HepG2 (cell line): ENCODE measurements around the gene LEMD1. TPM values are rescaled to one million over a fixed set of nuclear protein-coding genes. Genes with fewer than 3 reads are reported as not detected.

Experiments
- AGO1 ChIP-seq: fragments of 200-400 bp; formaldehyde crosslinking; IDR thresholded peaks from 2 replicates; pipeline ENCODE4 v1.6.1; 2017; ENCODE audit warnings: mild to moderate bottlenecking, low read depth, low read length, moderate library complexity; ENCODE audit not compliant: poor library complexity, severe bottlenecking
- ARID3A ChIP-seq: IDR thresholded peaks from 2 replicates; pipeline ENCODE4 v1.6.1; 2012; ENCODE audit warnings: low read depth, low read length, improper control_type of control experiment
- BORCS8-MEF2B ChIP-seq: sonication (generic); formaldehyde crosslinking; IDR thresholded peaks from 2 replicates; pipeline ENCODE4 v1.8.0; 2022; ENCODE audit warnings: mild to moderate bottlenecking, missing genetic modification reagents
- FIP1L1 ChIP-seq: fragments of 200-400 bp; formaldehyde crosslinking; IDR thresholded peaks from 2 replicates; pipeline ENCODE4 v1.6.1; 2018; ENCODE audit warnings: low read depth, mild to moderate bottlenecking, low read length, moderate library complexity, borderline replicate concordance; ENCODE audit not compliant: insufficient read depth
- FOXC1 ChIP-seq: sonication (generic); formaldehyde crosslinking; IDR thresholded peaks from 2 replicates; pipeline ENCODE4 v1.8.0; 2022; ENCODE audit warnings: mild to moderate bottlenecking, missing genetic modification reagents, borderline replicate concordance
- GATAD2A ChIP-seq: IDR thresholded peaks from 2 replicates; pipeline ENCODE4 v1.6.1; 2016
- HDAC2 ChIP-seq: sonication (generic); formaldehyde crosslinking; IDR thresholded peaks from 2 replicates; pipeline ENCODE4 v1.4.0; 2020; ENCODE audit warnings: missing genetic modification reagents
- IKZF4 ChIP-seq: sonication (generic); formaldehyde crosslinking; IDR thresholded peaks from 2 replicates; pipeline ENCODE4 v1.5.1; 2020; ENCODE audit warnings: borderline replicate concordance, mild to moderate bottlenecking, low read depth, missing genetic modification reagents; ENCODE audit errors: not compliant biosample characterization
- IRF2 ChIP-seq: IDR thresholded peaks from 2 replicates; pipeline ENCODE4 v1.6.1; 2018; ENCODE audit warnings: missing genetic modification reagents, missing compliant biosample characterization
- MAFF ChIP-seq: IDR thresholded peaks from 2 replicates; pipeline ENCODE4 v1.6.1; 2011; ENCODE audit warnings: low read depth, low read length, improper control_type of control experiment
- POGK ChIP-seq: sonication (generic); formaldehyde crosslinking; conservative IDR thresholded peaks from 2 replicates; pipeline ENCODE4 v1.8.0; 2022; ENCODE audit warnings: mild to moderate bottlenecking, moderate library complexity, missing genetic modification reagents
- RARG ChIP-seq: sonication (generic); formaldehyde crosslinking; IDR thresholded peaks from 2 replicates; pipeline ENCODE4 v1.4.0; 2020; ENCODE audit warnings: low read depth, mild to moderate bottlenecking, missing genetic modification reagents
- SAP130 ChIP-seq: IDR thresholded peaks from 2 replicates; pipeline ENCODE4 v1.6.1; 2016; ENCODE audit warnings: low read depth
- SATB2 ChIP-seq: sonication (generic); formaldehyde crosslinking; IDR thresholded peaks from 2 replicates; pipeline ENCODE4 v1.5.0; 2020; ENCODE audit warnings: missing genetic modification reagents
- TCF7L2 ChIP-seq: IDR thresholded peaks from 2 replicates; pipeline ENCODE4 v1.6.1; 2011; ENCODE audit warnings: mild to moderate bottlenecking, low read depth, low read length, moderate library complexity
- ZNF12 ChIP-seq: sonication (generic); formaldehyde crosslinking; IDR thresholded peaks from 2 replicates; pipeline ENCODE4 v1.5.0; 2020; ENCODE audit warnings: missing genetic modification reagents
- ZNF432 ChIP-seq: sonication (generic); formaldehyde crosslinking; IDR thresholded peaks from 2 replicates; pipeline ENCODE4 v1.5.0; 2020; ENCODE audit warnings: missing genetic modification reagents, mild to moderate bottlenecking, borderline replicate concordance
- ZNF549 ChIP-seq: sonication (generic); formaldehyde crosslinking; IDR thresholded peaks from 2 replicates; pipeline ENCODE4 v1.5.0; 2020; ENCODE audit warnings: missing genetic modification reagents
- ZNF790 ChIP-seq: sonication (generic); formaldehyde crosslinking; IDR thresholded peaks from 2 replicates; pipeline ENCODE4 v1.8.0; 2022; ENCODE audit warnings: missing genetic modification reagents, mild to moderate bottlenecking, borderline replicate concordance
- ZNF841 ChIP-seq: sonication (generic); formaldehyde crosslinking; IDR thresholded peaks from 2 replicates; pipeline ENCODE4 v1.8.1; 2023; ENCODE audit warnings: missing genetic modification reagents, borderline replicate concordance
- ZXDC ChIP-seq: sonication (generic); formaldehyde crosslinking; IDR thresholded peaks from 2 replicates; pipeline ENCODE4 v1.5.0; 2020; ENCODE audit warnings: mild to moderate bottlenecking, missing genetic modification reagents
- polyA plus RNA-seq, 8 experiments: library from polyadenylated mRNA; depleted of rRNA in 3 of 8; stranded (reverse) in 7 of 8; unstranded in 1 of 8; fragments of >200 nt; fragmentation: Illumina TruSeq in 4 of 8; extraction: Trizol in 4 of 8; gene quantifications; 2 replicates each; pipeline versions ENCODE4 v1.2.1 to v1.2.3, GENCODE V29; 2011 to 2016; ENCODE audit warnings: low read depth in 4 of 8, missing spikeins in 1 of 8, mixed read lengths in 1 of 8; ENCODE audit not compliant: insufficient read depth in 1 of 8
- total RNA-seq, 5 experiments: library from RNA; depleted of rRNA; stranded (reverse); fragments of >200 nt; fragmentation: Illumina TruSeq; extraction: Trizol; gene quantifications; 2 replicates each; pipeline ENCODE4 v1.2.3, GENCODE V29; 2016; ENCODE audit warnings: low read depth in 1 of 5

LEMD1 gene
- total and polyA plus RNA-seq, 2 of the 13 experiments (the other 11 are each of a cell fraction or from before 2014, with no cell fraction given), result 1.4 to 2.3 TPM

GRCh38 chr1:205458777-205459566, 37.1 kb upstream of the LEMD1 start (continued):
- TF ChIP-seq ARID3A (no peak), POGK (CRISPR knock-in tag) (0 out of 2 replicates have a peak, but pooled peaks have one; percentile 45), TCF7L2 (no peak), HDAC2 (CRISPR knock-in tag) (peak; percentile 52; the same call in 1 of the 2 replicates), ZXDC (no peak), FOXC1 (CRISPR knock-in tag) (no peak), IRF2 (CRISPR knock-in tag) (peak; percentile 22; the same call in 1 of the 2 replicates), FIP1L1 (no peak), ZNF549 (CRISPR knock-in tag) (no peak), ZNF841 (CRISPR knock-in tag) (no peak), ZNF790 (CRISPR knock-in tag) (no peak), RARG (CRISPR knock-in tag) (no peak), IKZF4 (no peak), SAP130 (CRISPR knock-in tag) (peak; percentile 52), MAFF (no peak), ZNF12 (CRISPR knock-in tag) (peak; percentile 42; the same call in 1 of the 2 replicates), GATAD2A (CRISPR knock-in tag) (no peak), AGO1 (no peak), ZNF432 (CRISPR knock-in tag) (no peak), SATB2 (no peak), BORCS8-MEF2B (CRISPR knock-in tag) (peak; percentile 81; the same call in 1 of the 2 replicates)
